ENCODE data around the gene CIB4.

Gene CIB4

DNA sequence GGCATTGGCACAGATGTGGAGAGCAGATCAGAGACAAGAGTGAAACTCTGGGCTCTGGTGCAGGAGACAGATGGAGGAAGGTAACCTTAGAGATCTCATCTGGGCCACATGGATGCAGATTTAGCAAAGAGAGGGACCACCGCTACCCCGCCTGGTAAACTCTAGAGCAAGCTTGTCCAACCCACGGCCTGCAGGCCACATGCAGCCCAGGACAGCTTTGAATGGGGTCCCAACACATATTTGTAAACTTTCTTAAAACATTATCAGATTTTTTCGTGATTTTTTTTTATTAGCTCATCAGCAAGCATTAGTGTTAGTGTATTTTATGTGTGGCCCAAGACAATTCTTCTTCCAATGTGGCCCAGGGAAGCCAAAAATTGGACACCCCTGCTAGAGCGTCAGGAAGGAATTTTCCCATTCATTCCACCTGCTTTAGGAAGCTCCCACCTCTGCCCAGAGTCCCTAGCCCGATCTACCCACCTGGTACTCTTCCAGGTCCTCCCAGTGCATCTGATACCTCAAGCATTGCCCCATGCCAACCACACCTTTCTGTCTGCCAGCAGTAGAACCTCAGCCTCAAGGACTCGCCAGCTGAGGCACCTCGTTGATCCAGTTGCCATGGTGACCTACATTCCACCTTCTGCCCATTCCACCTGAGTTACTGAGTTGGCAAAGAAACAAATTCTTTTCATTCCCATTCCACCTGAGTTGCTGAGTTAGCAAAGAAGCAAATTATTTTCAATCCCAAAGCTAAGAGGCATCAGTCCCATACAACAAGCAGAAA is at the start of gene CIB4:
Gene CIB4 (minus strand): TSS at position 586 of the 784 bp plus-strand sequence. CDS start 52 bp downstream, at position 534.
- DNase-seq, result no peak

DNA sequence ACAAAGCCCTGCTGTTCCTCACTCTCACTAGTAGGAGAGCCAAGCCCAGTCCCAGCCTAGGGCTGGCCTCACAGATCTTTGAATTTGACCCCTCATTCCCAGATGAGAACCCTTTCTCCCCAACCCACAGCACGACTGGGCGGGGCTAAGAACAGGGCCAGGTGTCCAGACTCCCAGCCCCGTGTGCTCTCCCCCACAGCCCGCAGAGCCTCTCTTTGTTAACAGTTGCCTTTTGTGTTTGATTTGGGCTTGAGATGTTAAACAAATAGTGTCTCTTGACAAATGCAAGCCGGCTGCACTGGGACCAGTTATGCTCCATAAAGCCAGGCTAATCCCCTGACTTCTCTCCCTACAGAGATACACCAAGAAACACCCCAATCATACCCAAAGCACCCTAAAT is 46.6 kb upstream of the CIB4 start:
- no peak for DNase-seq

DNA sequence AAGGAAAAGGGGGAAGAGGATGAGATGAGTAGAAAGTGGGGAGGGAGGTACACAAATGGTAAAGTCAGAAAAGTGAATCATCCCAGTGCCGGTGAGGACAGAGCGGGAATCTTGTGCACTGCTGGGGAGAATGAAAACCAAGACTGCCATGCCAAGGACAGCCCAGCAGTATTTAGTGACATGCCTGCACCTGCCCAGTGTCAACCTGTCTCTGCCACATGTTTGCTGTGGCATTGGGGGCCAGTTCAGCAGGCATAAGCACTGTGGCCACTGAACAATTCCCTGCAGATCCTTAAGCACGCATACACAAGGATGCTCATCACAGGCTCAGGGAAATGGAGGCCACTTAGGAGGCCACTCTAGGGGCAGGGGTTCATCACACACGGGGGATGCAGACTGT is 46.2 kb upstream of the CIB4 start:
- no peak for DNase-seq

DNA sequence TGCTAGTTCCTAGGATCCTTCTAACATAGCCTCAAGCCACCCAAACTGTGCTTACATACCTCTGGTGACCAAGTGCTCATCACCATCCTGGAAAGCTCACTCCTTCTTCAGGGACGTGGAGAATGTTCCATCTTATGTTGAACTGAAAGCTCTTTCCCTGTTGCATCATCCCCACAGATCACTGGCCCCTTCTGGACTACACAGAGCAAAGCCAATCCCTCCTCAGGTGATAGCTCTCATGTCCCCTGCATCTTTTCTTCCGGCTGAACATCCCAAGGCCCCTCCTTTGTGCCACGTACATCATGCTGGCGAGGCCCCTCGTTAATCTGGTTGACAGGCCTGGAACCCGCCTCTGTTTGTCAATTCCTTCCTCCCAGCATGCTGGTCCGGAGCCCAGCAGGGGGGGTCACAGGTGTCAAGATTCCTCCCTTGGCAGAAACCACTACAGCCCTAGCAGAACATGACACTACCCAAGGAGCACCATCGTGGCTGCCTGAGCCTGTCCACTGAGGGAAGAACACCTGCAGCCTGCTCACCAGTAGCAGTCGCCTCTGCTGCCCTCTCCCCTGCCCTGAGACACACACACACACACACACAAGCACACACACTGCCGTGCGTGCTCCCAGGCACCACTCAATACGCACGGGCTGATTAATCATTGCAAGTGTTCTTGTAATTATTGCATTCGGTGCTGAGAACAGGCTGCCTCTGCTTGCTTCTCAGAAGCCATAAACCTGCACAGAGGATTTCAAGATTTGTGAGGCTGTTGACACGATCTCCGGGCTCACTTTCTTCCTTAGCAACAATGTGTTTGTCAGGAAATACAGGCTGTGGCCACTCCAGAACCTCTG is 45.0 kb upstream of the CIB4 start:
- DNase-seq, result no peak

DNA sequence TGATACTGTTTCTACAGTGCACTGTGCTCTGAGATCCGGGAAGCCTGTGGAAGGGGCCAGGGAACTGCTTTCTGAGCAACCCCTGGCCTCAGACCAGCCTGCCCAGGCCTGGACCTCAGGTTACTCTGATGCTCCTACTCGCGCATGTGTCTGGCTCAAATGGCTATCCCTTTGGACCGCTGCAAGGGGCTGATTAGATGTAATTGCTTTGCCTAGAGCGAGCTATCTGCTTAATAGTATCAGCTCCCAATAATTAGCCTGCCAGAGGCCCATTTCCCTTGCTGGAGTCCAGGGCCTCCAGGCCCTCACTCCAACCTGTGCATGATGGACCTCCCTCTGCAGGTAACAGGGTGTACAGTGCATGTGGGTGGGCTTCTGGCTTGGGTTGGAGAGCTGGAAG is 44.2 kb upstream of the CIB4 start:
- no peak for DNase-seq

DNA sequence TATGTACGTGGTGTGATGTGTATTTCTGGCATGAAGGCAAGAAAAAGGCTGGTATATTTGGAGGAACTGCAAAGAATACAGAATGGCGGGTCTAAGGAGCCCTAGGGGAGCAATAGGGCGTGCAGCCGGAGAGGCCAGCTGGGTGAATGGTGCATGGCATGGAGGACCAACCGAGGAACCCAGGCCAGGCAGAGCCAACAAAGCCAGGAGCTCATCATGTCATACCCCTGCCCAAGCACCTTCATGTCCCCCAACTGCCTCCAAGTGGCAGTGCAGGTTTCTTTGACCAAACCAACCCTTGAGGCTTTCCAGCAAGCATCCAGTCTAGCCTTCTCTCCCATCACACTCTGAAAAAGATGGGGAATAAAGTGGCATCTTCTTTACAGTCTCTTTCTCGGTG is 42.4 kb upstream of the CIB4 start:
- DNase-seq, result no peak

DNA sequence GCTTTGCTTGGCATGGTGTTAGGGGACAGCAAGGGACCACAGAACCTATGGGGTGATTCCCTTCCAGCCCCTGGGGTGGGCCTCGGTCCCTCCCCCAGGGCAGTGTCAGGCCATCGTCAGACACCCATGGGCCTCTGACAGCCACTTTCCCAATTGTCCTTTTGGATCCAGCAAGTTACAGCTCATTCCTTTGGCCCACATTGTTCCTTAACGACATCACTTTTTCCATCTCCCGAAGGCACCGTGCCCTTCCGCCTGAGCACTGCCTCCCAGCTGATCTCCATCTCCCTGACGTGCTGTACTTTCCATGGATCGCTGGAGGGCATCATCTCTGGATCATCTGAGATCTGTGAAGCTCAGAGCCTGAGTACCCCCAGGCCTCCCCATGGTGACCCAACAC is 41.0 kb upstream of the CIB4 start:
- DNase-seq, result no peak

DNA sequence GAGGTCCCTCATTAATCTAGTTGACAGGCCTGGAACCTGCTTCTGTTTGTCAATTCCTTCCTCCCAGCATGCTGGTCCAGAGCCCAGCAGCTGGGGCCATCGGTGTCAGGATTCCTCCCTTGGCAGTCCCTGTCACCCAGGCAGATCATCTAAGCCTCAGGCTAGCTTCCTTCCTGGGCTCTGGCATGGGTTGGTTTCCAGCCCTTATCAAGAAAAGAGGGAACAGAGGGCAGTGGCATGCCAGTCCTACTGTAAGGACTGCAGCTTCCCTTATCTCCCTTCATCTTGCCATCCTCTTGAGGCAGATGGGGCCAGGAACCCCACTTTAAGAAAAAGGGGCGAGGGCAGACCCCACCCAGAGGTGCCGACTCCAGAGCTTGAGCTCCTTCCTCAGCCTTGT is 40.5 kb upstream of the CIB4 start:
- DNase-seq, result no peak

DNA sequence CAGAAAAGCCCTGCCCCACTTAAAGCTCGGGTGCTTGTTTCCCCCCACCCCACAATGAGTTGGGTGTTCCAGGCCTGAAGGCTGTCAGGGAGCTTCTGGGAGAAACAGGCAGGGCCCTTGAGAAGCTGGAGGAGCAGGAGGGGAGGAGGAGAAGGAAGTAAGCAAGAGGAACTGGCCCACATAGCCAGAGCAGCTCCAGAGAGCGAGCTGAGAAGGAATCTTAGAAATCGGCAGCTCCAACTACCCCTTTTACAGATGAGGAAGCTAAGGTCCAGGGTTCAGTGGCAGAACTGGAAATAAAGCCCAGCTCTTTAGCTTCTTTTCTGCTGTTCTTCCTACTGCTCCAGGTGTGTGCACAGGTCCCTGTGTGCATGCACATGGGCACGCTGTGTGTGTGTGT is 38.7 kb upstream of the CIB4 start:
- DNase-seq, result no peak

DNA sequence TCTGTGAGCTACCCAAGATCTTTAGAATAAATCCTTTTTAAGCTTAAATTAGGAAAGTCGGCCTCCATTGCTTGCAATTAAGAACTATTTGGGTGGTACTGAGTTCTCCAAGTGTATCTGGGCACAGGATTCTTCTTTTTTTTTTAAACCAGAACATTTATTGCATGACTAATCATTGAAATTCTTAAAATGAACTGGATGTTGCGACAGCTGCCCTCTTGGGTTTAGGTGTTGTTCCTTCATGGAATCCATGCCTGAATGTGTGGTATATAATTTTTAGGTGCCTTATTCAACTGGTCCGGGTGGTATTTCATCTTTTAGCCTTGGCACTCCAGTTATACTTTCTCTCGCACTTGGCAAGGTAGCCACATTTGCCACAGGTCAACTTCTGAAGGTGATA is 36.9 kb upstream of the CIB4 start:
- no peak for DNase-seq

DNA sequence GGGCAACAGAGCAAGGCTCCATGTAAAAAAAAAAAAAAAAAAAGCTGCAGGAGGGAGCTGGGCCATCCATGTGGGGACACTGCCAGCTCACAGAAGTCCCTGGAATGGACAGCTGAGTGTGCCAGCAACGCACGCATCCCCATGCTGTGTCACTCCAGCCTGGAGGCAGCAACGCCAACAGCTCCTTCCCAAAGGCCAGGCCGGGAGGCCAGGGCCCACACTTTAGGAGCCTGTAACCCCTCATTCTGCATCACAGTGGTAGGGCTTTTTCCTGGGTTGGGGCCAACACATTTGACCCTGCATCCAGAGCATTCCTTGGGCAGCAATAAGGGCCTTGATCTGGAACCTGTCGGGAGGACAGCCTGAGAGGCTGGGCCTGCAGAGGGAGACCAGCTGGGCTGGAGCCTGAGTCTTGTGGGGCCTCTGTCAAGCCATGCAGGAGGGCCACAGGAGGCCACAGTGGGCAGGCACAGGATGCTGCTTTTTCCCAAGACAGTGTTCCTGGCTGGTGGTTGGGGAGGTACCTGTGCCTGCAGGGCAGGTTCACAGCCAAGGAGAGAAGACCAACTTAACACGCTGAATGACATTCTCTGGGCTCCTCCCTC is 34.6 kb upstream of the CIB4 start:
- DNase-seq, result no peak

DNA sequence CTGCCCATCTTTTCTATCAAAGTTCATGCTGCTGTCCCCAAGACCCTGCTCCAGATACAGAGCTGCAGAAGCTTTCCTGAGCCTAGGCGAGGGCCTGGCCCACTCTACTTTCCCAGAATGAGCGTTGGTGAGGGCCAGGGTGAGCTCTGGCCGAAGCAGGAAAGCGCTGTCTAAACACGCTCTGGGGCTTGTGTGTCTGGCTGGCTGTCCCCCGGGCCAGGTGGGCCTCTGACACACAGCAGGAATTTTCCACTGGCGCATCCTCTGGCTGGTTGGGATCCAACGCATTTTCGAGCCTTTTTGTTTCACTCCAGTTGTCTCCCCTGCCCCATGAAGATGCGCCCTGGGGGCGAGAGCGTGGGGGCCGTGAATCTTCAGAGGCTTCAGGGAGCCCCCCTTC is 33.6 kb upstream of the CIB4 start:
- no peak for DNase-seq

DNA sequence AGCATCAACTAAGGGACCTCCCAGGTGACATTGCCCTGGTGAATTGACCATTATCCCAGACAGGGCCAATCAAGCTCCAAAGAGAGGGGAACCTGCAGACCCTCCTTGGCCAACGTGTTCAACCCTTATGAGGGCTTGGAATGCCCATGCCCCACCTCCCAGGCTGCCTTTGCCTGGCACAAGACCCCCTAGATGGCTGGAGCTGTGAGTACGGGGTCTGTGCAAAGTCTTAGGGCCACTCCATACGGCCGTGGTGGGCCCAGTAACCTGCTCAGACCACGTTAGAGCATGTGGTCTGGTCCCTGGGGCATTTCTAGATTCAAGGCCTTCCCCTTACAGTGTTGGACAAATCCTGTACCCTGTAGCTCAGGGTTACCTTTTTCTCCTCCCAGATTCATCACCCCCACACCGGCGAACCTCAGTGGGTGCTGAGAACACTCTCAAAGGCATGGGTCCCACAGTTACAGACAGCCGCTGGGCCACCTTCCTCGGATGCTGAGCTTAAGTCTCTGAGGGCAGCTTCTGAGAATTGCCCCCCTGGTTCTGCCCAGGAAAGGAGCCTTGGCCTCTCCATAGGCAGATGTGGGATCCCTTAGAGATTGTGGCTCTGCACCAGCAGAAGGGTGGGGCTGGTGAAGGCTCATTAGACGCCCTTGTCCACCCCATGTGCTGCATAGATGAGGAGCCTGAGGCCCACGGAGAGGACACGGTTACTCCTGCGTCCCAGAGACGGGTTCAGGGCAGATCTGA is 33.0 kb upstream of the CIB4 start:
- no peak for DNase-seq

DNA sequence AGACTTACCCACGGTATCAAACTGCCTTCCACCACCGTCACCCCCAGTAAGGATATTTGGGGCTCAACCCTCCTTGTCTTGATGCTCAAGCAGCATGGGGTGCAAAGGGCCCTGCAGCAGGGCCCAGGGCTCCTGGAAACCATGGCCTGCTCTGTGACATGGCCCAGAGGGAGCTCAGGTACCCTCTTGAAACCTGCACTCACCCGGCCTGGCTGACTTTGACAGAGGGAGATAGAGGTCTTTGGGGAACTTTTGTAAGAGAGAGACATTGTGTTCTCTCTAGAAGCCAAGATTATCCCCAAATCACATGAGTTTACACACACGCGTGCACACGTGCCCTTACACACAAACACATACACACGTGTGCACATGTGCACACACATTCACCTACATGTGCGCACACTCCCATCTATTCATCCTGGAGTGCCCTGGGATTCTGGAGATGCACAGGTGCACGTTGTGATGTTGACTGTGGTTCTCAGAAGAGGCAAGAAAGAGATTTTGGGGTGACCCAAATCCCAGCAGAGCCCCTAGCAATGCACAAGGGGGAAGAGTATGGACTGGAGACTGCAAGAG is 31.7 kb upstream of the CIB4 start:
- DNase-seq, result no peak

DNA sequence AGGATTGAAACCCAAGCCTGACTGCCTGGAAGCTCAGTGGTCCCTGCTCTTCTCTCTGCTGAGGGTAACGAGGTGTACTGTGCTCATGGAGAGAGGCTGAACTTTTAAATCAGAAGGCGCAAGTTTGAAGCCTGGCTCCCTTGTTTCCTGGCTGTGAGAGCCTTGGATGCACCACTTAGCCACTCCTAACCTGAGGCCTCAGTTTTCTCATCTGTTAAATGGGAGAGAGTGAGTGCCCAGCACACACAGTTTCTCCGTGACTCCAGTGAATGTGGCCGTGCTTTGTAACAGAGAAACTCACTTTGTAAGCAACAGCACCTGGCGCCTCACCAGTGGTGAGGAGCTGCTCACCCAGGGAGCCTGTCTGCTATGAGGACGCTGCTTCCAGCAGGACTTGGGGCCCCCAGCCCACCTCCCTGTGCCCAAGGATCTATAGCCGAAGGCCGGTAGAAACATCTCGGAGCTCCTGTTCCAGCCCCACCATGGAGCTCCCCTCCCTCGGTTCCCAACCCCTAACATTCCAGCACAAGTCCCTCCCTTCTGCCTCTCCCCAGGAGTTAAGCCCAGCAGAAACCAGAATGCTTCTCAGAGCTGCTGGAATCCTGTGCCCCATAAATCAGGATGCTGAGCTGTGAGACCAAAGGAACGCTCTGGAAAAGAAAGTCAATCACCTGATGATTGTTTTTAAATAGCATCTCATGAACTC is 31.1 kb upstream of the CIB4 start:
- DNase-seq, result no peak

DNA sequence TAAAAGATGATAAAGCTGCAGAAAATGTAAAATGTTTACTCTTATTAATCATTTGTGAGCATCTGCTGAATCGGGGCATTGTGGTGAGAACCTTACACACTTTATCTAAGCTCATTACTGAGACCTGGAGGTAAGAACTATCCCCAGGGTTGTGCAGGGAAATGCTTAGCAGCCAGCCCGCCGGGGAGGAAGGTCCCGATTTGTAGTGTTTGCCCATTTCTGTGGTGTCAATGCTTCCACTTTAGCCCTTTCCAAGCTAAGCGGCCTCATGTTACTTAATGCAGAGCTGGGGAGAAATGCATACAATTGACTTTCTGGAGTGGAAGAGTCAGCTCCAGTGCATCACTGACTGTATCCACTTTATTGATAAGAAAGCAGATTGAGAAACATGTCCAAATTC is 30.5 kb upstream of the CIB4 start:
- no peak for DNase-seq

DNA sequence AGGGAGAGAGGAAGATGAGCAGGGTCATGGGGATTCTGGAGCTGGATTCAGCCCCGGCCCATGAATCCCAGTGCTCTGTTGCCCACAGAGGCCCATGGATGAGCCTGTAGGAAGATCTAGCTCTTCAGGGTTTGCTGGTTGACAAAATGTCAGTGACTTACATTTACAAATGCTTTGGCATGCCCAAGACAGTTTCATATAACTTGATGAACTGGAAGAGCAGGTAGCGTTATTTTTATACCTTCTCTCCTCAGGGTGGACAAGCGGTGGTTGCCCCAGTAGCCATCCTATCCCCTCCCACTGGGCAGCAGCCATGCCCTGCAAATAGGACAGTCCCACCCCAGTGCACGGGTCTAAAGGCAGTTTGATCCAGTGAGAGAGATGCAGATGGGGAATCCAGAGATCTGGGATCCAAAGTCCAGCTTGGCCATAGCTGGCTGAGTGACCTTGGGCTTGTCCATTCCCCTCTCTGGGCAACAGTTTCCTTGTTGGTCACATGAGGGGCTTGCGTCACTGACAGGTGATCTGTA is 29.8 kb upstream of the CIB4 start:
- DNase-seq, result no peak

DNA sequence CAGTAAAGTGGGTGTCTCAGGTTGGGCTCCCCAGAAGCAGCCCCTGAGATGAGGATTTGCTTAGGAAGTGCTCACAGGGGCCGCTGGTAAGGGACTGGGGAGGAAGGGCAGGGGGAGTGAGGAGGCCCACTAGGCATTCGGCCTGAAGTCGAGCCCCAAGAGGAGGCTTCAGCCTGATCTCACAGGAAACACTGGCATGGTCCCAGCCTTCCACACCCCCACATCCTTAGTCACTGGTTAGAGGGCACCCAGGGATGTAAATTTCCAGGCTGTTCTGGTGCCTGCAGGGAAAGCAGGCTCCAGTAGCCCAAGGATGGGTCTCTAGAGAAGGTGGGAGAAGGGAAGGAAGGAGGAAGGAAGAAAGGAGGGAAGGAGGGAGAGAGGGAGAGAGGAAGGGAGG is 29.0 kb upstream of the CIB4 start:
- DNase-seq, result no peak

DNA sequence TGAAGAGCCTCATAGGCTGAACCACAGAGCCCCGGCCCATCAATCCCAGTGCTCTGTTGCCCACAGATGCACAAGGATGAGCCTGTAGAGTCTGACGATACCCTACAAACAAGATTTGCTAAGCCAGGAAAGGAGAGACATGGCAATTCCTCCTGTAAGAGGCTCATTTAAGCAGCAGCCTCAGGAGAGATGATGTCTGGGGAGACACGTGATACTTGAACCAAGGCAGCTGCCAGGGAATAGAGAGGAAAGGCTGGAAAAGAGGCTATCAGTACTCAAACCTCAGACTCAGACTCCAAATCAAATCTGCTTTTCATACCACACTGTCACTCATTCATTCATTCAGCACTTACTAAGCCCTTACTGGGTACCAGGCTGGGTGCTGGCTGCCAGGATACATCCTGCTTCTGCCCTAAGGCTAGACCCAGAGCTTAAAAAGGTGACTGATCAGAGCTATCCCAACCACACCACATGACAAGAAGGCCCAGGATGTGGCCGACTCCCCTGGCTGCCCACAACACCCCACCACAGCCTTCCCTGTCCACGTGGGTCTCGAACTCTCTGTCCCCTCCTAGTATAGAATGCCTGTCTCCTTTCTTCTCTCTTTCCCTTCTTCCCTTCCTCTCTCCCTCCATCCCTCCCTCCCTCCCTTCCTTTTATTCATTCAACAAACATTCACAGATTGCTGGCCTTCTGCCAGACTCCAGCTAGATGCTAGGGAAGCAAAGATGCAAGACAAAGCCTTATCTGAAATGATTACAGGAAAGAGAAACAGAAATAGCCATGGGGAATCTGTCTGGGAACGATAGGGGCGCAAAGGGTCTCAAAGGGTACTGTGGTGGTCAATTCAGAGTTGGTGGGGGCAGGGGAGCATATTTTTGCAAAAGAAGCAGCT is 27.9 kb upstream of the CIB4 start:
- DNase-seq, result no peak

DNA sequence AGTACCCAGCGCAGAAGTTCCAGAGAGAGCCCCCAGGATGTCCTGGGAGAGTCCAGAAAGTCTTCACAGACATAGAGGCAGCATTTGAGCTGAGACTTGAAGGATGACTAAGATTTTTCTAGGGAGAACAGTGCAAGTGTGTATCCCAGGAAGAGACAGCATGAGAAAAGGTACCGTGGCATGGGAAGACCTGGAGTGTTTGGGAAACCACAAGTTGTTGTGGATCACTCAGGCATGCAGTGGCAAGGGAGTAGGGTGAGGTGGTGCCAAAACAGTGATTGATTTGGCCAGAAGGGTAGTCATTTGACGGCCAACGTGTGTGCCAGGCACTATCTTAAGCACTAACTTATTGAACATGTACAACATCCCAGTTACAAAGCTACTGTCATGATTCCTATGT is 26.9 kb upstream of the CIB4 start:
- DNase-seq, result no peak

DNA sequence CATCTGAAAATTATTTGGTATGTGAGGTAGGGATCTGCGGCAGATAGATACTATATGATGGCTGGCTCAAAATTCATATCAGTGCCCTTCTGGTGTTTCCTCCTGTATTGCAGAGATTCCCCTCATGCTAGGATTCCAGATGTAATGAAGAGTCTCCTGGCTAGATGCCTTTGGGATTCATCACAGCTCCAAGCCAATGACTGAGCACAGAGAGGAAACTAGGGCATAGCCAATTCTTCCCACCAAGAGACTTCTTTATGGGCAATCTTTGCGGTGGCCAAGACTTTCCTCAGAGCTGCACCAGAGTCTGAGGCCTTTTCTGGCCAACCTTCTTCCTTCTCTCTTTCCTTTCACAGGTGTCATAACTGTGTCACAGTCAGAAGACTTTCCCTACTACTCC is 25.5 kb upstream of the CIB4 start:
- no peak for DNase-seq

All from SW 1271 (cell line).